ENCODE data around the gene PACS2. TPM values are rescaled to one million over a fixed set of nuclear protein-coding genes. Genes with fewer than 3 reads are reported as not detected.

Gene PACS2
- total RNA-seq, 3 donors from 2014 or later: 46.0 to 70.9 (median 67.8) TPM

DNA sequence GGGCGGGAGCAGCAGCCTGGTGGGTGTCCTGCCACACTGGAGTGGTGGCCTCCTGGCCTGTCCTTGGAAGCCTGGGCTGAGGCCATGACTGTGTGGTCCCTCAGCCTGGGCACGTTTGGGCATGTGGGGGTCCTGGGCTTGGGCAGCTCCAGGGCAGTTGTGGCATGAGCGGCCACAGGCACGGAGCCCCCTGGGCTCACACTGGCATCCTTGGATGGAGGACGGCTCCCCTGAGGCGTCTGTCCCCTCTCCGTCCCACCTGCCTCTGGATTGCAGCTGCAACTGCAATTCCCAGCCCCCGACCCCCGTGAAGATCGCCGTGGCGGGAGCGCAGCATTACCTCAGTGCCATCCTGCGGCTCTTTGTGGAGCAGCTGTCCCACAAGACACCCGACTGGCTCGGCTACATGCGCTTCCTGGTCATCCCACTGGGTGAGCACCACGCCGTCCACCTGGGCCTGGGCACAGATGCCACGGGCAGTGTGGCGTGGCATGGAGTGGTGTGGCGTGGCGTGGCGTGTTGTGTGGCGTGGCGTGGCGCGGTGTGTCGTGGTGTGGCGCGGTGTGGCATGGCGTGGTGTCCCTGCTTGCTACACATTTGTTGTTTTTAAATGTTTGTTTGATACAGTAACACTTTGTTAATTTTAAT, 68.7 kb downstream of the PACS2 start:
- TF ChIP-seq POLR2A (IDR thresholded peaks at IDR 0.05) (no peak), POLR2AphosphoS5 (IDR thresholded peaks at IDR 0.05) (no peak), CTCF (IDR thresholded peaks at IDR 0.05) (no peak)
- H3K27me3 ChIP-seq: no peaks in the 10 kb centered on the region
- H3K9me3 ChIP-seq: no peaks in the 10 kb centered on the region
- H3K36me3 ChIP-seq: no peaks in the 10 kb centered on the region
- no peak for DNase-seq (ENCODE audit: low spot score in 2 of 2)
- H3K4me1 ChIP-seq: no peaks in the 10 kb centered on the region
- H3K4me3 ChIP-seq: no peak overlapping the region
- intact Hi-C loops (cut with DNase I; ENCODE audit: low total_unique reads): no loop called here
- H3K27ac ChIP-seq: no peak overlapping the region

DNA sequence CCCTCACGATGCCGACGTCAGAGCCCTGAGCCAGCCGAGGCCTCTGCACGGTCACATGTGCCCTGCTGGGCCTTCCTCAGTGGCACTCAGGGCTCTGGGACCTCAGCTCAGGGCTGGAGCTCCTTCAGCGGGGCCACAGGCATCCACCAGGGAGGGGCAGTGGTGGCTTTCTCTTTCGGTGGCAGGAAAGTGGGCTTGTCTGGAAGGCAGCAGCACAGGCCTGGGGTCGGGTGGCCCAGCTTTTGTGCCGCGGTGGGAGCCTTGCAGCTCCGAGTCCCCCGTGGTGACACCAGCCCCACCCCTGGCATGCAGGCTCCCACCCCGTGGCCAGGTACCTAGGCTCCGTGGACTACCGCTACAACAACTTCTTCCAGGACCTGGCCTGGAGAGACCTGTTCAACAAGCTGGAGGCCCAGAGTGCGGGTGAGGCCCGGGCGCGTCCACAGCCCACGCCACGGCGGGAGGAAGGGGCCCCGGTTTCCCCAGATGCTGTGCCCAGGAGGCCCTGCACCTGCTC, 69.6 kb downstream of the PACS2 start:
- H3K4me3 ChIP-seq: no peak overlapping the region
- H3K36me3 ChIP-seq: no peaks in the 10 kb centered on the region
- H3K9me3 ChIP-seq: no peaks in the 10 kb centered on the region
- intact Hi-C loops (cut with DNase I; ENCODE audit: low total_unique reads): no loop called here
- TF ChIP-seq POLR2AphosphoS5 (IDR thresholded peaks at IDR 0.05): no peak
- TF ChIP-seq POLR2A (IDR thresholded peaks at IDR 0.05): no peak
- TF ChIP-seq CTCF (IDR thresholded peaks at IDR 0.05): no peak
- no peak overlapping the region for H3K27ac ChIP-seq
- H3K27me3 ChIP-seq: no peaks in the 10 kb centered on the region
- DNase-seq (ENCODE audit: low spot score in 2 of 2): no peak
- H3K4me1 ChIP-seq: no peaks in the 10 kb centered on the region

- H3K4me3 ChIP-seq: no peak overlapping the region
- H3K27ac ChIP-seq: no peak overlapping the region
- H3K9me3 ChIP-seq: no peaks in the 10 kb centered on the region
- H3K4me1 ChIP-seq: no peaks in the 10 kb centered on the region
- no peak for DNase-seq (ENCODE audit: low spot score in 2 of 2)
- TF ChIP-seq POLR2AphosphoS5 (IDR thresholded peaks at IDR 0.05): no peak
- TF ChIP-seq POLR2A (IDR thresholded peaks at IDR 0.05): no peak
- TF ChIP-seq CTCF (IDR thresholded peaks at IDR 0.05): no peak
- no peaks in the 10 kb centered on the region for H3K27me3 ChIP-seq
- intact Hi-C loops (cut with DNase I; ENCODE audit: low total_unique reads): no loop called here
- no peaks in the 10 kb centered on the region for H3K36me3 ChIP-seq
Observed at GRCh38 chr14:105384605-105385321, 70.2 kb downstream of the PACS2 start.

- no peak for DNase-seq (ENCODE audit: low spot score in 2 of 2)
- no peaks in the 10 kb centered on the region for H3K4me1 ChIP-seq
Observed at GRCh38 chr14:105385322-105385637, 70.7 kb downstream of the PACS2 start.

More at GRCh38 chr14:105385322-105385637, 70.7 kb downstream of the PACS2 start:
- no peaks in the 10 kb centered on the region for H3K36me3 ChIP-seq
- H3K27me3 ChIP-seq: no peaks in the 10 kb centered on the region
- TF ChIP-seq POLR2AphosphoS5 (IDR thresholded peaks at IDR 0.05) (no peak), POLR2A (IDR thresholded peaks at IDR 0.05) (no peak), CTCF (IDR thresholded peaks at IDR 0.05) (no peak)
- intact Hi-C loops (cut with DNase I; ENCODE audit: low total_unique reads): no loop called here
- no peak overlapping the region for H3K27ac ChIP-seq
- H3K9me3 ChIP-seq: no peaks in the 10 kb centered on the region
- no peak overlapping the region for H3K4me3 ChIP-seq

Measured in breast epithelium (tissue), 4 donors.